ENCODE results near the gene TIAL1.
A peak's percentile ranks its signal among the peaks of the same experiment; 100 is the strongest.

The TIAL1 gene

GRCh38 chr10:119541459-119542356 is 55.1 kb downstream of the TIAL1 start:
- H3K4me2 ChIP-seq (ENCODE audit: low read length), result peak overlapping the region; percentile 77
- peaks cover 3% of the 10 kb centered on the region for H3K4me1 ChIP-seq
- H2AFZ ChIP-seq, result peak overlapping the region; percentile 89
- peak overlapping the region; percentile 44 for H3K4me3 ChIP-seq (ENCODE audit: low read depth, low read length)
- H3K27me3 ChIP-seq (ENCODE audit: control insufficient read depth, insufficient read depth, low read length), result no peaks in the 10 kb centered on the region
- H3K27ac ChIP-seq, result no peak overlapping the region
- H3K79me2 ChIP-seq, result no peaks in the 10 kb centered on the region
- no peaks in the 10 kb centered on the region for H3K36me3 ChIP-seq (ENCODE audit: control insufficient read depth, insufficient read depth, low read length)
- TF ChIP-seq CTCF (IDR thresholded peaks at IDR 0.05), result no peak
- H3K9ac ChIP-seq, result no peak overlapping the region
- H3K9me3 ChIP-seq (ENCODE audit: control insufficient read depth, low read length), result no peaks in the 10 kb centered on the region

GRCh38 chr10:119541046-119541445 is 55.7 kb downstream of the TIAL1 start:
- H3K27me3 ChIP-seq (ENCODE audit: control insufficient read depth, insufficient read depth, low read length), result no peaks in the 10 kb centered on the region
- no peaks in the 10 kb centered on the region for H3K79me2 ChIP-seq
- H3K9ac ChIP-seq, result no peak overlapping the region
- no peaks in the 10 kb centered on the region for H3K36me3 ChIP-seq (ENCODE audit: control insufficient read depth, insufficient read depth, low read length)
- TF ChIP-seq CTCF (IDR thresholded peaks at IDR 0.05), result no peak
- H3K4me3 ChIP-seq (ENCODE audit: low read depth, low read length), result no peak overlapping the region
- H3K9me3 ChIP-seq (ENCODE audit: control insufficient read depth, low read length), result no peaks in the 10 kb centered on the region
- H3K4me1 ChIP-seq, result peaks cover 3% of the 10 kb centered on the region
- H2AFZ ChIP-seq, result no peak overlapping the region
- no peak overlapping the region for H3K27ac ChIP-seq
- H3K4me2 ChIP-seq (ENCODE audit: low read length), result no peak overlapping the region

- H3K9ac ChIP-seq, result no peak overlapping the region
- H3K4me1 ChIP-seq, result peaks cover 3% of the 10 kb centered on the region
- no peaks in the 10 kb centered on the region for H3K36me3 ChIP-seq (ENCODE audit: control insufficient read depth, insufficient read depth, low read length)
- no peak overlapping the region for H3K4me3 ChIP-seq (ENCODE audit: low read depth, low read length)
- H3K79me2 ChIP-seq, result no peaks in the 10 kb centered on the region
- TF ChIP-seq CTCF (IDR thresholded peaks at IDR 0.05), result no peak
- no peak overlapping the region for H2AFZ ChIP-seq
- H3K9me3 ChIP-seq (ENCODE audit: control insufficient read depth, low read length), result no peaks in the 10 kb centered on the region
- no peaks in the 10 kb centered on the region for H3K27me3 ChIP-seq (ENCODE audit: control insufficient read depth, insufficient read depth, low read length)
- H3K27ac ChIP-seq, result no peak overlapping the region
- H3K4me2 ChIP-seq (ENCODE audit: low read length), result no peak overlapping the region
These were observed 56.7 kb downstream of the TIAL1 start for GRCh38 chr10:119540038-119540437.

- Histone ChIP-seq H3K27ac (no peak overlapping the region), H3K36me3 (ENCODE audit: control insufficient read depth, insufficient read depth, low read length) (no peaks in the 10 kb centered on the region), H3K79me2 (no peaks in the 10 kb centered on the region), H3K4me2 (ENCODE audit: low read length) (no peak overlapping the region), H3K4me1 (peaks cover 3% of the 10 kb centered on the region), H3K27me3 (ENCODE audit: control insufficient read depth, insufficient read depth, low read length) (no peaks in the 10 kb centered on the region), H3K9me3 (ENCODE audit: control insufficient read depth, low read length) (no peaks in the 10 kb centered on the region), H3K9ac (no peak overlapping the region), H3K4me3 (ENCODE audit: low read depth, low read length) (no peak overlapping the region), H2AFZ (no peak overlapping the region)
- no peak for TF ChIP-seq CTCF (IDR thresholded peaks at IDR 0.05)
These were observed 57.4 kb downstream of the TIAL1 start for GRCh38 chr10:119539359-119539825.
